NCI-H1092 treated with DMSO at 0.1 percent for 48 hours (cell line): ENCODE data around the gene SYNJ2BP.
"Not testable (repeated sequence)": the region's sequence is repeated elsewhere in the genome, so short reads cannot be mapped to it uniquely, and the experiment has no call there.

Source experiments
- DNase-seq: peaks from one replicate; lab custom pipeline; 2025; lab: John Stamatoyannopoulos, UW

Gene SYNJ2BP

DNA sequence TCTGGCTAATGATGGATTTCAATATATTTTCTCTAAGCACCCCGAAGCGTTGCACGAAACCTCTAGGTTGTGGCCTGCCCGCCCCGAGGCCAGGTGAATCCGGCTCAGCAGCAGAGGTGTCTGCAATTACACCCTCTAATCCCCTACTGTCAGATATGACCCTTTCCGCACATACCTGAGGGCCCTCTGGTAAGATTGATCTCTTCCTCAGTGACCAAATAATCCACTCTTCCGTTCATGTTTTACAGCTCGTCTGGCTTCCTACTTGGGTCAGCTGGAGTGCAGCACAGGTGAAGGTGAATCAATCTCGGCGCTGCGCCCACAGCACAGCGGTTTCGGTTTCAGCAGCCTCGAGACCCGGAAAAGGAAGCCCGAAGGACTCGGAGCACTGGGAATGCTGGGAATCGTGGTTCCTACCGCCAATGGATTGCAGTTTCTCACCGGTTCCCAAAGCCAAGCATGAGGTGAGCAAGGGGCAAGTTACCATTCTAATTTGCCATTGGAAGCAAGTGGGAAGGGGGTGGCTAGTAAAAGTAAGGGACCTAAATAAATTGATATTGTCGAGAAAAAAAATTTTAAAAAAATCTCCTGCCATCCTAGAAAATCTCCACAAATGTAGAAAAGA lies at the start of gene SYNJ2BP:
SYNJ2BP (minus strand) TSS at position 366 of the 625 bp plus-strand sequence; CDS start at position 239, 127 bp downstream.
- peak; percentile 79 for DNase-seq

DNA sequence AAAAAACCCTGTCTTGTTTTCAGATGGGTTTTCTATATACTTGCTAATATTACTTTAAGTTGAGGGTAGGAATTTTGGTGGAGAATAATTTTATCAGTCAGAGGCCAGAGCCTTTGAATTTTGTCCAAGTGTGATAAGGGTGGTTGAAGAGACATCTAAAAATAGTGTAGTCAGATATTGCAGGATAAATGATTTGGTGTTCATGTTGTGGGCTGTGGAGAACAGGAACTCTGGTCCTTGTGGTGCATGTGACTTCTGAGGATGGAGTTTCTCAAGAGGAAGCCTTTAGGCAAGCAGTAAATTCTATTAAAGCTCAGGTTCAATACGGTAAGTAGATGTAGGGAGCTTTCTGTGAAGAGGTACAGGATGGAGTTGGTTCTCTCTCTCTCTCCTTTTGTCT lies 37.8 kb upstream of the SYNJ2BP start:
- DNase-seq: no peak

DNA sequence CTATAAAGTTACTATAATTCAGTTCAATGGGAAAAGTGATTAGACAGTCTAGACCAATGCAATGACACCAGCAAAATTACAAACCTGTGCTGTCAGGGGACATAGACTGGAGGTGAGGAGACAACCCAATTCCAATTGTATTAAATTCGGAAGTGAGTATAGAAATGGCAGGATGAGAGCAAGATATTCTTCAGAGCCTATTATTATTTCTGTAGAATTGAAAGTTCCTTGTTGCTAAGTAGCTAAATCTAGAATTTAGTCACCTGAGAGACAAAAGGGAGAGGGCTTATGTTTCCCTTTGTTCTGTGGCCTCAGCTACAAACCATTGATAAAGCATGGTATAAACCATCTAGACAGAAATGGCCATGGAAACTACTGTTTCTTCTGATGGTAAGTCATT lies 35.0 kb upstream of the SYNJ2BP start, which contains the start of gene ADAM21:
ADAM21 (plus strand) TSS at position 301 of the 400 bp plus-strand sequence. CDS start 5,326 bp downstream, outside the sequence.
- DNase-seq: no peak

- DNase-seq: no peak
Measured at GRCh38 chr14:70448633-70449340, 31.9 kb upstream of the SYNJ2BP start.

GRCh38 chr14:70442750-70443149 lies 25.9 kb upstream of the SYNJ2BP start:
- no peak for DNase-seq

- no peak for DNase-seq
Measured at GRCh38 chr14:70441641-70442040, 24.8 kb upstream of the SYNJ2BP start.

DNA sequence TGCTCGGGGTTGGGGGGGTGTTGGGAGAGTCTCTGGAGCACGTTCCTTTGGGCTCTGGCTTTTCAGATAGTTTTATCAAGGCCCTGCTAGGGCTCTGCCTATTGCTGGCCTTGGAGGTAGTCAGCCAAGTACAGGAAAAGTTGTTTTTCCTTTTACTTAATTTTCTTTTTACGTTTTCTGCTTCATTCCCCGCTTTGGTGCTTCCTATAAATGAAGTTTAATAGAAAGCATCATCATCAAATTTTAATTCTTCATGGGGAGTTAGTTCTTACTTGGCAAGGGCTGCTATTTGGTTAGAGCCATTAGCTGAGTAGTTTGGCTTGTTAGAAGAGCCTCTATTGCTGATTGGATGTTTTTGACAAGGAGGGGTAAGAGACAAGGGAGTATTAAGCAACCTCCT lies 20.0 kb upstream of the SYNJ2BP start:
- no peak for DNase-seq

GRCh38 chr14:70426555-70426954 lies 9.7 kb upstream of the SYNJ2BP start:
- DNase-seq: not testable (repeated sequence)

GRCh38 chr14:70425354-70425753 lies 8.5 kb upstream of the SYNJ2BP start:
- no peak for DNase-seq

DNA sequence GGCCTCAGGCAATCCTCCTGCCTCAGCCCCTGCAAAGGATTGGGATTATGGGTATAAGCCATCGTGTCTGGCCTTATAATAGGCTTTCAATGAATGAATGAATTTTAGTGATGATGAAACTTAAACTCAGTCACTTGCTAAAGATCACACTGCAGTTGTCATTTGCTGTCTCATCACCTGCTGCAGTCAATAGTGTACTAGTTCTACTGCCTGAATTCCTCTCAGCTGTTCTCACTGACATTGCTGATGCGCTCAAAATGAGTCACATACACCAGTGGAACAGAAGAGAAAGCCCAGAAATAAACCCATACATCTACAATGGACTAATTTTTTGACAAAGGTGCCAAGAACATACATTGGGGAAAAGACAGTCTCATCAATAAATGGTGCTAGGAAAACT lies 5.6 kb upstream of the SYNJ2BP start:
- no peak for DNase-seq

GRCh38 chr14:70419270-70419931 lies 2.5 kb upstream of the SYNJ2BP start:
- DNase-seq: not testable (repeated sequence)

GRCh38 chr14:70416338-70416724 lies 559 bp downstream of the SYNJ2BP start:
- DNase-seq: no peak

- no peak for DNase-seq
Measured at GRCh38 chr14:70415788-70416187, 1.1 kb downstream of the SYNJ2BP start.

DNA sequence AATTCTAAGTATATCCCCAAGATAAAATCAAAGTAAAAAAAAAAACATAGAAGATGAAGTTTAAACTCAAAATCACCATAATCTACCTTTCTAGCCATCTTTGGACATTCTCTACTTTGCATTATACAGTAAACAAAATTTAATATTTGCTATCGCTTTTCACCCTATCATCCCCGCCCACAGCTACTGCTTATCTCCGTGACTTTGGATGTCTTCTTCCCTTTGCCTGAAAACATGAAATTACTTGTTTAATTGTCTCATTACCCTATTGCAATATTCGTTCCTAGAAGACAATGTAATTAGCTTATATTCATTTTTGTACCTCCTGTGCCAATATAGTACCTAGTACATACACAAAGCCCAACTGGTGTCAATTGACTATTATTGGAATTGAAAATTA lies 9.3 kb downstream of the SYNJ2BP start:
- DNase-seq: no peak

- not testable (repeated sequence) for DNase-seq
Measured at GRCh38 chr14:70406216-70406615, 10.7 kb downstream of the SYNJ2BP start.

- DNase-seq: not testable (repeated sequence)
Measured at GRCh38 chr14:70403335-70403734, 13.6 kb downstream of the SYNJ2BP start.

- no peak for DNase-seq
Measured at GRCh38 chr14:70401643-70402042, 15.2 kb downstream of the SYNJ2BP start.

DNA sequence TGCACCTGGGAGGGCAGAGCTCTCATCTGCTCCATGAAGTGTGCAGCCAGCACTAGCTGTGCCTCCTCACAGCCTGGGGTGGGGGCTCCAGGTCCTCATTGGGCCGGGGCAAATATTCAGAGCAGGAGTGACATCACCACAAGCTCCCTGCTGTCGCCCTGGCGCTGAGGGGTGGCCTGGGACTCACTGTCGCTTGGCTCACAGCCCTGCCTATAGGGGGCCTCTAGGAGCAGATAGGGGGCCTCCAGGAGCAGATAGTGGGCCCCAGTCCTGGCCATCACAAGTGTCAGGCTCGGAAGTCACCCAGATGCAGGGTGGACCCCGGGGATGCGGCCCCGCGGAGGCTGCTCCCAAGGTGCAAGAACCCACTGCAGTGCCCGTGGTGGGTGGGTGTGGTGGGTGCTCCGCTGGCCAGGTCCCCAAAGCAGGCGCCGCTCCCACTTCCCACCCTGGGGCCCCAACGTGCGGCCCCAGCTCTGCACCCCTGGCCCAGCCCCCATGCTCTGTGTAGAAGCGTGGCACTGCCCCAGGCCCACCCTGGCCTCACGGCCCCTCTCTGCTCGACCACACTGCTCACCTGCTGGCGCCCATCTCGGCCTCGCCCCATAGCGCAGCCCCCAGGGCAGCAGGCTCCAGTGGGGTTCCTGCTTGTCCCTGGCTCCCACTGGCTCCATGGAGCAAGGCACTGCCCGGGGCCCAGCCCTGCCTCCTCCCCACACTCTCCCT lies 18.0 kb downstream of the SYNJ2BP start:
- DNase-seq: no peak

DNA sequence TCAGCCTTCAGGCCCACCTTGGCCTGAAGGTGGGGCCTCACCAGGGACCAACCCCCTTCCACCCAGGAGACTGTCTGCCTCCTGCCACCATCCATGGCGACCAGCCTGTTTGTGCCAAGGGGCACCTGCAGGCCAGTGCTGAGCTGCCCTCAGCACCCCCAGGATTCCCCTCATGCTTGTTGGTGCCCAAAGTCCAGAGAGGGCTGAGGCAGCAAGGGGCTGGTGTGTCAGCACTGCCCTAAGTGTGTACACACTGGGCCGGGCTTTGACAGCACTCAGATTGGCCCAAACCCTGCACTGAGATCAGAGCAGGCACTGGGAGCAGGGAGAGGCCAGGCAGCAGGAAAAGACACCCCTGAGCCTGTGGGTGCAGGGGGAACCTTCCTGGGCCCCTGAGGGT lies 18.6 kb downstream of the SYNJ2BP start:
- DNase-seq: no peak

DNA sequence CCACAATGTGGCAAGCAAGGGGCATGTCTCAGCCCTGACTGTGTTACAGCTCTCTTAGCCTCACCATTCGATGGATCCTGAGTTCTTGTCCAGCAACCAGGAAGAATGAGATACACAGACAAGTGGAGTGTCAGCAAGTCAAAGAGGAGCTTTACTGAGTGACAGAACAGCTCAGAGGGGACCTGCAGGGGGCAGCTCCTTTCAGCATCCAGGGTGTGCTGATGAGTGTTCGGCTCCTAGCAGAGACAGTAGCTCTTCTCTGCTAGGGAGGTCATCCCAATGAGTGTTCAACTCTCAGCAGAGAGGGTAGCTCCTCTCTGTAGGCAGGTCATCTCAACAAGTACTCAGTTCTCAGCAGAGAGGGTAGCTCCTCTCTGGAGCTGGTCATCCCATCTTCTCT lies 19.1 kb downstream of the SYNJ2BP start:
- no peak for DNase-seq

- no peak for DNase-seq
Measured at GRCh38 chr14:70394674-70395306, 22.1 kb downstream of the SYNJ2BP start.

DNA sequence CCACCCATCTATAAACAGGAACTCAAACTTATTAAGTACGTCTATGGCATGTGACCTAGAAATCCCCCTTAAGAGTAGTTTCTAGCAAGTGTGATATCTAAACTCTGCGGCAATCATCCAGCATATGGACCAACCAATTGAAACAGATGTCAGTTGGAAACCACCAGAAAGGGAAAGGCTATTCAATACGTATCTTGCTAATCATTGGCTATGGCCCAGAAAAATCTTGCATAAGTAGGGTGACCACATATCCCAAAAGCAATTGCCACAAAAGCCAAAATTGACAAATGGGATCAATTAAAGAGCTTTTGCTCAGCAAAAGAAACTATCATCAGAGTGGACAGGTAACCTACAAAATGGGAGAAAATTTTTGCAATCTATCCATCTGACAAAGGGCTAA lies 24.2 kb downstream of the SYNJ2BP start:
- DNase-seq: no peak
